H7 (cell line): ENCODE data around the gene FSCN2. TPM values are rescaled to one million over a fixed set of nuclear protein-coding genes. Genes with fewer than 3 reads are reported as not detected.

Experiments
- DNase-seq: peaks from one replicate; pipeline ENCODE4 v3.0.0; 2012
- H3K27me3 ChIP-seq: 2 replicates; pipeline ENCODE4 v1.6.0; 2011; ENCODE audit warnings: mild to moderate bottlenecking, low read length; ENCODE audit not compliant: control insufficient read depth, insufficient read depth
- H3K36me3 ChIP-seq: replicated peaks from 2 replicates; pipeline ENCODE4 v1.5.1; 2011; ENCODE audit warnings: low read length; ENCODE audit not compliant: control insufficient read depth, insufficient read depth
- H3K4me3 ChIP-seq: 2 replicates; pipeline ENCODE4 v1.5.1; 2011; ENCODE audit warnings: low read depth, mild to moderate bottlenecking, control low read depth, low read length, moderate library complexity; ENCODE audit not compliant: insufficient read depth
- total RNA-seq: library from RNA; depleted of rRNA; stranded (reverse); fragments of >200 nt; shearing (Covaris generic); gene quantifications from 2 replicates; pipeline ENCODE4 v1.2.3, GENCODE V29; 2014; rRNA removed

FSCN2 gene, protein sequence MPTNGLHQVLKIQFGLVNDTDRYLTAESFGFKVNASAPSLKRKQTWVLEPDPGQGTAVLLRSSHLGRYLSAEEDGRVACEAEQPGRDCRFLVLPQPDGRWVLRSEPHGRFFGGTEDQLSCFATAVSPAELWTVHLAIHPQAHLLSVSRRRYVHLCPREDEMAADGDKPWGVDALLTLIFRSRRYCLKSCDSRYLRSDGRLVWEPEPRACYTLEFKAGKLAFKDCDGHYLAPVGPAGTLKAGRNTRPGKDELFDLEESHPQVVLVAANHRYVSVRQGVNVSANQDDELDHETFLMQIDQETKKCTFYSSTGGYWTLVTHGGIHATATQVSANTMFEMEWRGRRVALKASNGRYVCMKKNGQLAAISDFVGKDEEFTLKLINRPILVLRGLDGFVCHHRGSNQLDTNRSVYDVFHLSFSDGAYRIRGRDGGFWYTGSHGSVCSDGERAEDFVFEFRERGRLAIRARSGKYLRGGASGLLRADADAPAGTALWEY
- 0.33 TPM in 1 of 2 replicates, not detected in the other for total RNA-seq

DNA sequence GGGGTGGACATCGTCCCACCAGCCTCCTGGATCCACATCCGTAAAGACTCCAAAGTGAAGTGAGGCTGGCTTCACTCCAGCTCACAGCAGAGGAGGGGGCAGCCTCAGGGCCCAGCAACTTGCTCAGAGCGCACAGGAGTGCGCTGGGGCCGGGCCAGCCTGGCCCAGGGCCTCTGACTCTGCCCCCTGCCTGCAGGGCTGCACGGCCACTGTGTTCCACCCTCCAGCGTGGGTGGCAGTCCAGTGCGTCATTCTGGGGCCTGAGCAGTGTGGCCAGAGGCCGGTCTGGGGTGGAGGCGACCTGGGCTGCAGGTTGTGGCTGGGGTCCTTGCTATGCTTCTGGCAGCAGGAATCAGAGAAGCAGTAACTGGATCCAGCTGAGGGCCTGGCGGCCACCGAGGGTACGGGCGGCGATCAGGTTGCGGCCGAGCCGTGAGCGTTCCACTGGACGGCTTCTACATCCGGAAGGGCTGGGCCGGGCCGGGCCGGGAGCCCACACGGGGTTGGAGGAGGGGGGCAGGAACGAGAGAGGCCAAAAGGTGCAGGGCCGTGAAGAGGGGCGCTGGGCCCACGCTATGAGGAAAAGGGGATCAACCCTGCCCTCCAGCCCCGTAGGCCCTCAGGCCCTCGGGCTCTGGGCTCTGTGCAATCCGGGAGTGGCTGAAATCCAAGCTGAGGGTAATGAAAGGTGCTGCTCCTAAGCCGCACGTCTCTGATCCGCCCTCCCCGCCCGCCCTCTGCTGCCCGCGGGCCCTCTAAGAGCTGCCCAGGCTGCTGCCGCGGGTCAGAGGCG lies at the start of gene FSCN2:
Gene FSCN2, plus strand, starts transcription at position 787 of the 793 bp plus-strand sequence. CDS start 155 bp downstream, outside the sequence.
- Histone ChIP-seq H3K36me3 (no peaks in the 10 kb centered on the region), H3K27me3 (0 out of 2 replicates have a peak, but pooled peaks cover under 1% of the 10 kb centered on the region), H3K4me3 (no peak within 1 kb of the TSS)
- DNase-seq: peak; percentile 71

DNA sequence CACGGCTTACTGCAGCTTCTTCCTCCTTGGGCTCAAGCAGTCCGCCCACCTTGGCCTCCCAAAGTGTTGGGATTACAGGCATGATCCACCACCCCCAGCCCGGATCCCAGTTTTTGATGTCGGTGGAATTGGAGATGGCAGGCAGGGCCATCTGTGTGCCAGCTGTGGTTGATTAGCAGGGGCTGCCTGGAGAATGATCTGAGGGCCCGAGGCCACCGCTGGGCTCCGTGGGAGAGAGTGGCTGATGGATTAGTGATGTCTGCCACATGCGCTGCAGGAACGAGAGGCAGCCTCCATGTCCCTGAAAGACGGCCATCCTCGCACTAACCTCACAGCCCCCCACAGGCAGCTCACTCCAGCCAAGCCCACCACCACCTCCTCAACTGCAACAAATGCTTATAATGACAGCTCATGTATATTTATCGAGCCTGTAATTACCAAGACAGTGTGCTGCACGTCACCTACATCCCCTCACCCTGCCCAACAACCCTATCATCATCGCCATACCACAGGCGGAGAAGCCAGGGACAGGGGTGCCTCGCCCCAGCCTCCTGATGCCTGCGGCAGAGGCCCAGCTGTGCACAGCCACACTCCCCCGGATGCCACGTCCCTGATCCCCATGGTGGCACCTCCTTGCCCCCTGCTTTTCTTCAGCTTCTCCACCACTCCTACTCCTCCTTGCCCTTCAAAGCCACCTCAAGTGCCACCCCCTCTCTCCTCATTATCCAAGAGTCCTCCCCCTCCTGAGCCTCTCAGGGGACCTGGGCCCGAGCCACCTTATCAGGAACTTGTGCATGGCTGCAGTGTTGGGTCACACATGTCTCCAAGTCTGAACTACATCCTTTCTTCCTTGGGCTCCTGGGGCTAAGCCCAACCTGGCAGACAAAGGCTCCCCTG lies 48.8 kb upstream of the FSCN2 start:
- Histone ChIP-seq H3K4me3 (no peak overlapping the region), H3K27me3 (peaks cover 37% of the 10 kb centered on the region), H3K36me3 (no peaks in the 10 kb centered on the region)
- no peak for DNase-seq

DNA sequence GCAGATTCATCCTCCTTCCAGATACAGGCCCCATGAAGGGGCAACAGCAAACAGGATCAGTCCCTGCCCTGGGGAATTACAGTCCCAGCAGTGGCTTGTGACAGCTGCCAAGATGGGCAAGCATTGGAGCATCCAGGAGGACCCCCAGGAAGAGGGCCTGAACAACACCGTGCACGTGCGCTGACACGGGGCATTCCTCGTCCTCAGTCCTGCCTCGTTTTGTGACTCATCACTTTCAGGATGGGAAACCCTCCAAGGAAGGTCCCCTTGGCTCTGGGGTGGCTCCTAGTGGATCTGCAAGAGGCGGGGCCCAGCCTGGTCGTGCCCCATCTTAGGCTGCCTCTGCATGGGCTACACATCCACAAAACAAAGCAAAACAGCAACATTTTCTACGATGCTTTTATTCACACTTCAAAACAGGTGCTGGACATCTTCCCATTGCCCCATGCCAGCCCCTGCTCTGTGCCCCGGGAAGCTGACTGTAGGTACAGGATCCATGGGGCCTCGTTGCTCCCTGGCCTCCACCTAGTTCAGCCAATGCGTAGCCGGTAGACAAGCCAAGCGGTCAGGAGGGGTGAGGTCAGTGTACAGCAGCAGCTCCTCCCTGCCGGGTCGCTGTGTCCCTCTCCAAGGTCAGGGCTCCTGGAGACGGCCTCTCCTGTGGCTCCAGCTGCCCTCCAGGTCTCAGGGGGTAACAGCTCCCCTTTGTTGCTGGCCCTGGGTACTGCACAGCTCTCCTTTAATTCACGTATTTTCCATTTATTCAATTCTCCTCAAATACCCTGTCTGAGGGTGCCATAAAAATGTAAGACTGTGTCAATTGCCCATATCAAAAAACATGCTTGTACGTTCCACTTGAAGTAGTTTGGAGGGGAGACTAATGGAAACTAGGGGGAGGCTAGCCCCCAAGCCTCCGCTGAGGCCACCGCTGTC lies 47.8 kb upstream of the FSCN2 start:
- Histone ChIP-seq H3K36me3 (no peaks in the 10 kb centered on the region), H3K27me3 (peaks cover 40% of the 10 kb centered on the region), H3K4me3 (no peak overlapping the region)
- DNase-seq: no peak

DNA sequence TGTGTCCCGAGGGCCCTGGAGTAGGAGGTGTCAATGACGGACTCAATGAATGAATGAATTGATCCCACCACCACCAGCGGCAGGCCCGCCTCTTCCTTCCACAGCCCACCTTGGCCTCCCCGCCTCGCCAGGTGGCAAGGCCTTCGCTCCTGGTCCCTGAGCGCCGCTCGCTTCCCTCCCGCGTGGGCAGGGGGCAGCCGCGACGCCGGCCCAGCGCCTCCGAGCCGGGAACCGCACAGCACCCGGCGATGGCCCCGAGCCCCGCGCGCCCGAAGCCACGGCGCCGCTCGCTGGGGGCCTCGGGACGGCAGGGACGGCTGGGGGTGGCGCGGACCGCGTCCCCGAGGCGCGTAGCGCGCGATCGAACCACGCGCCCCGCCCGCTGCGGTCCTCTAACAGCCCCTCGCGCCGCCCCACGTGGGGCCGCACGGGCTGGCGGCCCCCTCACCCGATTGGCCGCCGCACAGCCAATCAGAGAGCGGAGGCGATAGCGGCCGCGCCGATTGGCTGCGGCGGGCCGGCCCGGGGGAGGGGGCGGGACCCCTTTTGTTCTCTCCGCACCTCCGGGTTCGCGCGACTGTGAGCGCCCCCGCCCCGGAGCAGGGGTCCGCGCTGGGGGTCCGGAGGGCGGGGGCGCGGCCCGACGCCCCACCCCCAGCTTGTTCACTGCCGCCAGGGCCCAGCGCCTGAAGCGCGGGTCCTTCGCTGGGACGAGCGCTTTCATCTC lies 46.9 kb upstream of the FSCN2 start:
- H3K4me3 ChIP-seq: peak overlapping the region; percentile 33
- H3K36me3 ChIP-seq: no peaks in the 10 kb centered on the region
- peak; percentile 99 for DNase-seq
- H3K27me3 ChIP-seq: peaks cover 40% of the 10 kb centered on the region

DNA sequence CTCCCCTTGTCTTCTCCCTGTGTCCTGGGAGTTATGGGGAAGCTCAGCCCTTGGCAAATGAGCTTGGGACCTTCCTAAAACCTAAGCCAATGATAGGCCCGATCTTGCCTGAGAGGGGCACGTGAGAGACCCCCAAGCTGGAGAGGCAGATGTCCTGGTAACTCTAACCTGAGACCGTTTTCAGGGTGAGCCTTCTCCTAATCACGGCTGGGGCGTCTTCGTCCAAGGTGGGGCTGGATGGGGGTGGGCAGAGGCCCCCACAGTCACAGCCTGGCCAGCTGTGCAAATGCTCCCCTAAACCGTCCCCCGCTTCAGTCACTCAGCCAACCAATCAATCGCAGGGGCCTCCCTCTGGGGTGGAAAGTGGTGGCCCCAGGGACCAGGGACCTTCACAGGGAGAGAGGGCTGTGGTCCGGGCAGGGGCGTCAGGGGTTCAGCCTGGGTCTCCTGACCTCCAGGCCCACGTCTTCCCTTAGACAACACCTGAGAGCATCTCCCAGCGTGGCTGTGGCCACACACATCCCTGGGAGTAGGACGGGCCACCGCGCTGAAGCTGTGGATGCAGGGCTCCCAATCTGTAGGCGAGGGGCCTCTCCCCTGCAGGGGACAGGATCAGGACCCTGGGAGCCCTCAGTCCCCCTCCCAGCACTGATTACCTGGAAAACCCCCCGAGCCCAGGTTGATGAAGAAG lies 46.2 kb upstream of the FSCN2 start:
- H3K36me3 ChIP-seq: no peaks in the 10 kb centered on the region
- no peak for DNase-seq
- peaks cover 40% of the 10 kb centered on the region for H3K27me3 ChIP-seq
- peak overlapping the region; percentile 33 for H3K4me3 ChIP-seq

DNA sequence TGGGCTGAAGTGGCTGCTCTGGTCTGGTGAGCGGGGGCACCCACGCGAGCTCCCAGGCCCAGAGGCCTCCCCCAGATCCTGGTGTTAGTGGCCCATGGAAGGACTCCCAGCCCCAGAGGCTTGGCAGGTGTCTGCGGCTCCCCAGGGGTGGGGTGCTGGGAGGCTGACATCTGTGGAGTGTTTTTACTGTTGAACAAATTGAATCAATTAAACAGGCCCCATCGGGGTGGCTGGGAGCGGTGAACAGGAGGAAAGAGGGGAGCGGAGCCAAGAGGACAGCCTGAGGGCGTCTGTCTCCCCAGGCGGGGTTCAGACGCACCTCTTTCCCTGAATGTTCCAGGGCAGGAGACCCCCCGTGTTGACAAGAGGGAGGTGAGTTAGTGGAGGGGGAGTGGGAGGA lies 45.5 kb upstream of the FSCN2 start:
- Histone ChIP-seq H3K4me3 (no peak overlapping the region), H3K27me3 (peaks cover 43% of the 10 kb centered on the region), H3K36me3 (no peaks in the 10 kb centered on the region)
- no peak for DNase-seq

DNA sequence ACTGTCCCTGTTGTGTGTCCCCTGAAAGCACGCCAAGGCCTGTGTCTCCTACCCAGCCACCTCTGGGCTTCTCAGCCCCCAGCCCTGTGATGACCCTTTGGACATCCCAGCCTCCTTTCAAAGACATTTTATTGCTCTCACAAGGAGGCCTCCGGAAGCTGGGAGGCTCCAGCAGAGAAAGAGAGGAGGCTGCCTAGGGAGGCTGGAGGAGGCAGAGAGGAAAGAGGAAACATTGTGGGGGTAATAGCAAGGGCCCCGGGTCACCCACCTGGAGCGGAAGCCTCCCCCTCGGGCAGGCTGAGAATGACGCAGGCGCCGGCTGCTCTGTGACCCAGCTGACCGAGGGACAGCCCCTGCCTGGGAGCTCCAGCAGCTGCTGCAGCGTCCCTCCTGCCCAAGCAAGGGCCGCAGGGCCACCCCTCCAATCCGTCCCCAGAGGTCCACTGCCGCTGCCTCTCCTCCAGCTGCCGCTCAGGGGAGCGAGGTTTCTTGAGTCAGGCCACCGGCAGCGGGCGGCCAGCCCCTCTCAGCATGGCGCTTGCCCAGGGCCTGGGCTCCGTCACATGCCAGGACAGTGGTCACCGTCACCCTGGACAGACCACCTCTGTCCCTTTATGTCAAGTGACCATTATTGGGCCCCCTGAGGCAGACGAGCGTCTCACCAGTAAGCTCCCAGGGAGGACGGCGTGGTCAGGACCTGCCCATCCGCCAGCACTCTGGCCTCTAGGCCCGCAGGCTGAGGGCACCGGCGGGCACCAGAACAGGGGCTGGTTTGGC lies 44.9 kb upstream of the FSCN2 start:
- Histone ChIP-seq H3K27me3 (peaks cover 43% of the 10 kb centered on the region), H3K36me3 (no peaks in the 10 kb centered on the region), H3K4me3 (peak overlapping the region; percentile 60)
- peak; percentile 76 for DNase-seq

DNA sequence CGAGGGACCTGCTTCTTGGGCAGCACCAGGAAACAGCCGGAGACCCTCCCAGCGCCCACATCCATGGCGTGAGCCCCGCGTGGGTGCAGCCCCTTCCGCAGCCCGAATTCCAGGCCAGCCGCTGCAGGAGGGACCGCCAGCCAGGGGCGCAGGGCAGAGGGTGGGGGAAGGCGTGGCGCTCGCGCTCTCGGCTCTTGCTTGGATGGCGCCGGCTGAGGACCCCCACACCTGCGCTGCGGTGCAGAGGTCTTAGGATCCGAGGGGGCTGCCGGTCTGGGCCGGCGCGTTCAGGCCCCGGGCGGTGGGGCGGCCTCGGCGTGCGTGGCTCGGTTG lies 44.3 kb upstream of the FSCN2 start:
- Histone ChIP-seq H3K36me3 (no peaks in the 10 kb centered on the region), H3K27me3 (peaks cover 43% of the 10 kb centered on the region), H3K4me3 (peak overlapping the region; percentile 60)
- DNase-seq: peak; percentile 78

DNA sequence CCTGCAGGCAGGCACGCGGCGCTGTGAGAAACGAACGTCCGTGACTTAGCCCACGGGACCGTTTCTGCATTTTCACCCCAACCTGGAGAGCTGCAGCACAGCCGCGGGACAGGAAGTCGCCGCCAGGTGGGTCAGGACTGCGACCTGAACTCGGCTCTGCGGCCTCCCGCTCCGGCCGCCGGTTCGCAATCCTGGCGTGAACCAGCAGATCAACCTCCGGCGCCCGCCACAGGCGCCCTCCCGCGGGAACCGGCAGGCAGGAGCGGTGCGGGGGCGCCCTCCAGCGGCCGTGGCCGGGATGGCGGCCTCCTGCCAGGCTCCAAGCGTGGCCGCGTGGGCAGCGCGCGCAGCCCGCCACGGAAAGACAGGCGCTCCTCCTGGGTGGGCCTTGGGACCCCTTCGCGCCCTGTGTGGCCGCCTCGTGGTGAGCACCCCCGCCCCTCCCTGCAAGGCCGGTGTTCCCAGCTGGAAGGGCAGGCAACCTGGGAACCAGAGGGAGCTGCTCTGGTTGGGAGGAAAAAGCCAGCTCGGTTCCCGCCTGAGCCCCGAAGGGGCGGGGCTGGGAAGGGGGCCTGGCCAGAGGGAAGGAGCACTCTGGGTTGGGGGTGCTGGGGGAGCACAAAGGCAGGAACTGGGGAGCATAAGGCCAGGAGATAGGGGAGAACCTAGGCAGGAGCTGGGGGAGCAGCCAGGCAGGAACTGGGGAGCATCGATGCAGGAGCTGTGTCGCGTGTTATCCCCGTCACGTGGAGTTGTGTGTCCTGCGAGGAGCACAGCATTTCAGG lies 43.8 kb upstream of the FSCN2 start:
- DNase-seq: peak; percentile 97
- Histone ChIP-seq H3K4me3 (peak overlapping the region; percentile 60), H3K36me3 (no peaks in the 10 kb centered on the region), H3K27me3 (peaks cover 43% of the 10 kb centered on the region)

DNA sequence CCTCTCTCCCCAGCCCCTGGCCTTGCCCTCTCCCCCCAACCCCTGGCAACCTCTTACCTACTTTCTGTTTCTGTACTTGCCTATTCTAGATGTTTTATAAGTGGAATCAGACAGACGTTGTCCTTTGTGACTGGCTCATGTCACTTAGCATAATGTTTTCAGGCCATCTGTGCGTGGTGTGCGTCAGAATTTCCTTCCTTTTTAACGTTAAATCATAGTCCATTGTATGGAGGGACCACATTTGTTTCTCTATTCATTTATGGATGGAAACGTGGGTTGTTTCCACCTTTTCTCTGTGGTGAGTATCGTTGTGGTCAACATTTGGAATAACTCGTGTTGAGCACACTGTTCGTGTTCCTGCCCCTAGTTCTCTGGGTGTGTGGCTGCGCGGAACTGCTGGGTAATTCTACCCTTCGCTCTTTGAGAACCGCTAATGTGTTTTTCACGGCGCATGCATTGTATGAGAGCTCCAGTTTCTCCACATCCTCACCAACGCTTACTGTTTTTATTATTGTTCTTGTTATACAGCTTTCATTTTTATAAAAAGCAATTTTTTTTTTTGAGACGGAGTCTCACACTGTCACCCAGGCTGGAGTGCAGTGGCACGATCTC lies 41.9 kb upstream of the FSCN2 start:
- DNase-seq: no peak
- Histone ChIP-seq H3K4me3 (no peak overlapping the region), H3K36me3 (no peaks in the 10 kb centered on the region), H3K27me3 (peaks cover 31% of the 10 kb centered on the region)

DNA sequence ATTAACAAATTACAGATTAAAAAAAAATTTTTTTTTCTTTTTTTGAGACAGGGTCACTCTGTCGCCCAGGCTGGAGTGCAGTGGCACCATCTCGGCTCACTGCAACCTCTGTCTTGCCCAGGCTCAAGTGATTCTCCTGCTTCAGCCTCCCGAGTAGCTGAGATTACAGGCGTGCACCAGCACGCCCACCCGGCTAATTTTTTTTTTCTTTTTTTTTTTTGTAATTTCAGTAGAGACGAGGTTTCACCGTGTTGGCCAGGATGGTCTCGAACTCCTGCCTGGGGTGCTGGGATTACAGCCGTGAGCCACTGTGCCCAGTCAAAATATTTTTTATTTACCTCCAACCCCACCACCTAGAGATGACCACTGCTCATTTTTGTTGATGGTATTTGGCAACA lies 41.1 kb upstream of the FSCN2 start:
- Histone ChIP-seq H3K27me3 (peaks cover 25% of the 10 kb centered on the region), H3K4me3 (no peak overlapping the region), H3K36me3 (no peaks in the 10 kb centered on the region)
- DNase-seq: no peak
